GM18508 (cell line): Measurements from ENCODE around the gene ASPN.

ENCODE experiments used
- ATAC-seq: cut with Tn5 transposase; IDR thresholded peaks from one replicate; pipeline ENCODE4 v1.9.1; 2021; ENCODE audit warnings: moderate number of reproducible peaks; ENCODE audit not compliant: insufficient read depth, unreplicated experiment

ASPN gene

DNA sequence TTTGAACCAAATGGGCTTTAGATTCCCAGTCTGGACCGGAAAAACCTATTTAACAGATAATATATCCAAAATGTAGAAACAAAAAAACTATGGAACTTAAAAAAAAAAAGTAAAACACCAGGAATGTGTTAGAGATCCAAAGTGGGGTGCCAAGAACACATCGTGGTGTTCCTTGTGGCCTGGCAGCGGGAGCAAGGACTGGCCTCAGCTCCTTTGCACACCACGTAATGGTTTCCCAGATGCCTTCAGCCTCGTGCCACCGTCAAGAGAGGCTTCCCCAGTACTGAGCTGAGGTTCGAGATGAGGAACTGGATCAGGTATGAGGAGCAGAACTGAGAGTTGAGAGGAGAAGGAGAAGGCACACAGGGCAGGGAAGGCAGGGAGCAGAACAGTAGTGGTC is 3.5 kb downstream of the ASPN start:
- no peak for ATAC-seq

DNA sequence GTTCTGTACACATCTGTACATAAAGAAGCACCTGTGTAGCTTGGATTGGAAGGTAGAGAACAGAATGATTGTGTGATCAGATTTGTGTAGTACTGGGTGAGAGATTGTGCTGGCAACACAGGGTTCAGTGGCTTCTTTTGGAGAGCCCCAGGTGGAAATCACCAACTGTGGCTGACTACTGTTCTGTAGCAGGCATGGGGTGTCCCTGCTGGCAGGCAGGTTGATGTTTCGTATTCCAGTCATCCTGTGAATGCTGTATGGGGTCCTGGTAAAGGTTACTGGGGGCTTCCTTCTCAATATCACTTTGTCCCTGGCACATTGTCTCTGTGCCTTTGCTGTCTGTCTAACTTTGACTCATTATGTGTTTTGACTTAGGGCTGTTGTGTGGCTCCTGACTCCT is 5.3 kb downstream of the ASPN start:
- no peak for ATAC-seq

DNA sequence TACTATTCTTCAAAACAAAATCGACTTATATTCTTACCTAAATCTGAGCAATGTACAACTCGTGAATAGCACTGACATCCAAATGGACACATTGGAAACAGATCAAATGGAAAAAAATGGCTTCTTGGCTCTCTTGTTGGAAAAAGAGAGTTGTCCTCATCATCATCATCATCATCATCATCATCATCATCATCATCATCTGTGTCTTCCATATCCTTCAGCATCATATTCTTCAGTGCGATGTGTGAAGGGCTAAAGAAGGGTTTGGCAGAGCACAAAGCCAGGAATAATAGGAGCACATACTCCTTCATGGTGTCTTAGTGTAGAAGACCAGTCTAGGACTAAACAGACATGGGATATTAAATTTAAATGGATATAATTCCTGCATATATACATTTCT is 7.7 kb downstream of the ASPN start:
- no peak for ATAC-seq

DNA sequence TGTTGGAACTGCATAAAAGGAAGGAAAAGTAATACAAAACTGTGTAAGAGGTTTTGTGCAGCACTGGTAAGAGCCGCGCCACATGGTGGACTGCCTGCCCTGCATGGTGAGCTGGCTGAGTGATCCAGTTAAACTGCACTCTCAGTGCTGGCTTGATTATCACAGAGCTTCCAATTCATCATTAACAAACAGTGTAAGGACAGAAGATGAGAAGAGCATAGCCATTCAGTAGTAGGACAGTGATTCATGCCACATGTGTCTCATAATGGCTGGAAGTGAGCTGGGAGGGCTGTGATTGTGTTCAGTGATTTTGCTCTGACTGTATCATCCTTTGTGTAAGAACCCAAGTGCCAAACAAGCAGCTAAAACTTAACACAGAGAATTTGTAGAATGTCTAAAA is 14.1 kb downstream of the ASPN start:
- no peak for ATAC-seq

DNA sequence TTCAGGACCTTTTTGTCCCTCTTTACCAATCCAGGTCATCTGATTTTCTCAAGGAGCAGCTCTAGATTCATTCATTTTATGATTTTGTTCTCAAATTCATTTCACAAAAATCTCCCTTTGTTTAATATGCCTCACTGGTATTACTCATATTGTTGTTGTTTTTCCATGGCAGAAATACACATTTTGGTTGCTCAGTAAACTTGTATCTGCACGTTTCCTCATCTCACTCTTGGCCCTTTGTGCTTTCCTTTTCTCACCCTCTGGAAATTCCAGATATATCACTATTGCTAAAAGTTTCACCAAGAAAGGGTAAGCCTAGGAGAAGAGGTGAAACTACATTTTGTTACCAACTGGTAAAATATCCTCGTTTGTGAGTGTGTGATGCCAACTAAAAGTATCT is 14.8 kb downstream of the ASPN start:
- no peak for ATAC-seq

DNA sequence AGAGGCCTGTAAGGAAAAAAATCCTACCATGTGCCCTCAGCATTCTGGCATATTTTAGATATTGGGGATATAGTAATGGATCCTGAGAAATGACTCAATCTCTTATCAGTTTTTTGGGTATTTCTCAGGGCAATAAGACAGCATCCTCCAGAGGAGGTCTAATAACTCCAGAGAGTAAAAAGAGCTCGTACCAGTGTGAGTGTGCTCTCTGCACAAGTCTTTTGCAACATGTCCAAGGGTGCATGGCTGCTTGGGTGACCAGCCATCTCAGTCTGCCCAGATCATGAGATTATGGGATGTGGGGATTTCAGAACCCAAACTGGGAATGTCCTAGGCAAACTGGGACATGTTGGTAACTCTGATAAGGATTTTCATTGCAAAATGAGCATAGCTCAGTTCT is 15.3 kb downstream of the ASPN start:
- no peak for ATAC-seq

DNA sequence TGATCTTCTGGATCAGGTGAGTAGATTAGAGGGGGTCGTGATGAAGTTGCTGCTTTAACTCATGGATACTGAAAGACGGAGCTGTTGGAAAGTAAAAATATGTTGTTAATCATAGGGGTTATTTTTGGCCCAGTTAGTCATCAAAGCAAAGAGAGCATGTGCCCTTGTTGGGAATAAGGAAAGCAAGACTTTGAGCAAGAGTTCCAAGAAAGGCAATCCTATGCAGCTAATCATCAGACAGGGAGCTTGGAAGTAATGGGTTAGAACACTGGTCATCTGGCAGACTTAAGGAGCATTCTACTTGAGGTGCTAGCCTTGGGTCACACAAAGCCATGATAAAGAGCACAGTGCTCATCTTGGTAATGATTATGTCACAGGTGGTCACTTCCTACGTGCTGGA is 18.3 kb downstream of the ASPN start:
- no peak for ATAC-seq

DNA sequence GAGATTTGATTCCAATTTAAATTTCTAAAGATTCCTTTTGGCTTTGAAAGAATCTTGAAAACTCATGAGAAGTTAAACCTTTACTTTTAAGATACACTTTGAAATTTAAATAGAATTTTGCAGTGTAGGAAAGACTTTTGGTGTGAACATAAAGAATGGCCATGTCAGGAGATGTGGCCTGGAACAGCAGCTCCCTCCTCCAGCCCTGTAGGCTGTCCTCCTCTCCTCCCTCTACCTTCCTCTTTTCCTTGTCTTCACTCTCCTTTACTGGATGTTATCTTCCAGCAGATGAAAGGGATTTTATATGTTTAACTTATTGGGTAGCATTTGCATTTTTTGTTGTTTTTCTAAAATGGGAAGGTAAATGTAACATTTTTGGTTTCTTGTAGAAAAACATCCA is 18.9 kb downstream of the ASPN start:
- ATAC-seq: no peak

DNA sequence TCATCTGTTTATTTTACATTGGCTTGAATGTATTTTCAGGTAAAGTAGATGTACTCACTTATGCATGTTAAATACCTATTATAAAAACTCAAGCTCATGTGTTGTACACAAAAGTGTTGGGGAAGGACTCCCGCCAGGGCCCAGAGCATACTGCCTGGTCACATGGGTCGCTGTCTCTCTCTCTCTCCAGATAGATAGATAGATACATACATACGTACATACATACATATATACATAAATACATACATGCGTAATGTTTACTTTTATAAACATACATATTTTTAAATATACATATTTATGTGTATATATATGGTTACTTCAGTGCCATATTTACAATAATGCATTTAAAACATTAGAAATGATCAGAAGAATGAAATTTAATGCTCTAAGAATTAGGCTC is 24.7 kb downstream of the ASPN start:
- no peak for ATAC-seq

DNA sequence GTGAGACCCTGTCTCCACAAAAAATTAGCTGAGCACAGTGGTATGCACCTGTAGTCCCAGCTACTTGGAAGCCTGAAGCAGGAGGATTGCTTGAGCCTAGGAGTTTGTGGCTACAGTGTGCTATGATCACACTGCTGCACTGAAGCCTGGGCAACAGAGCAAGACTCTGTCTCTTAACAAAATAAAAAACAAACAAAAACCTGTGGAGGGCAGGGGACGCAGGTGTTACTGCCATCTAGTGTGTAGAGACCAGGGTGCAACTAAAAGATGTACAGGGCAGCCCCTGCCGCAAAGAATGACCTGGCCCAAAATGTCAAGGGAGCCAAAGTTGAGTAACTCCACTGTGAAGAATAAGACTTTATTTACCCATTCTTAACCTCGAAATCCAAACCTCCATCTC is 27.1 kb downstream of the ASPN start:
- no peak for ATAC-seq

DNA sequence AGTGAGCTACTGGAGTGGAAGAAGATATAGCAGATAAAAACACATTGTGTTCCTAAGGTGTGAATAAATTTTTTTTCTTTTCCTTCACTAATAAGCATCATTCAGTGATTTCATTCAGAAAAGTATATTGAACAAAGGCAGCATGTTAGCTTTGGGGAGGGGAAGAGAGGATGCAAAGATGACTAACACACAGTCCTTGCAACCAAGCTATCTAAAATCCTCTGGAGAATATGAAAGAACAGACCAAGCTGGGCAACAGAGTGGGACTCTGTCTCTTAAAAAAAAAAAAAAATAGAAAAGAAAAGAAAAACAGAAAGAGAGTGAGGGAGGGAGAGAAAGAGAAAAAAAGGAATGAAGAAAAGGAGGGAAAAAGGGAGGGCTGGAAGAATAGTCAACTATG is 35.8 kb downstream of the ASPN start:
- no peak for ATAC-seq

DNA sequence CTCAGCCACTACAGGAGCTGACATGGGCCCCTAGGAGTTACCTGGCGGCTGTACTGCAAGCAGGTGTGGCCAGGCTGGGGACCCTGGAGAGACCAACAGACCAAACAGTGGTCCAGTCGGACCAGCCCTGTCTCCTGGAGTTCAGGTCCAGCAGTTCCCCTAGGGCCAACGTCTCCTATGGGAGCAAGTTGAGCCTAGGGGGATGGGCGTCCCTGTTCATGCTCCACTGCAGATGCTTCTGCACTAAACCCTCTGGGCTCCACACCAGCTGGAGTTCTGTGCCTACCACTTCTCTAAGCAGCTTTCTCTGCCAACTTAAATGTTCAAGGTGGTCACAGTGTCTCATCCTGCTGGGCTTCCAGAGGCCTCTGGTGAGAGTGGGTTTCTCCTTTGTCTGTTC is 37.5 kb downstream of the ASPN start:
- no peak for ATAC-seq

DNA sequence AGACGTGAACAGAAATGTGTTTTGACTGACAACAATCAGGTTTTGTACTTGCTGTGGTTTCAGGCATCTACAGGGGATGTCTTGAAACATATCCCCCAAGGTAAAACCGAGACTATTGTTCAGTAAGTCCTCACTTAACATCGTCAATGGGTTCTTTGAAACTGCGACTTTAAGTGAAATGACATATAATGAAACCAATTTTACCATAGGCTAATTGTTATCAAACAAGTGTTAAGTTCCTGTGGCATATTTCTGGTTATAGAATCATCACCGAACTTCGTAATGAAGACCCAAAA is 41.6 kb downstream of the ASPN start:
- ATAC-seq: no peak

DNA sequence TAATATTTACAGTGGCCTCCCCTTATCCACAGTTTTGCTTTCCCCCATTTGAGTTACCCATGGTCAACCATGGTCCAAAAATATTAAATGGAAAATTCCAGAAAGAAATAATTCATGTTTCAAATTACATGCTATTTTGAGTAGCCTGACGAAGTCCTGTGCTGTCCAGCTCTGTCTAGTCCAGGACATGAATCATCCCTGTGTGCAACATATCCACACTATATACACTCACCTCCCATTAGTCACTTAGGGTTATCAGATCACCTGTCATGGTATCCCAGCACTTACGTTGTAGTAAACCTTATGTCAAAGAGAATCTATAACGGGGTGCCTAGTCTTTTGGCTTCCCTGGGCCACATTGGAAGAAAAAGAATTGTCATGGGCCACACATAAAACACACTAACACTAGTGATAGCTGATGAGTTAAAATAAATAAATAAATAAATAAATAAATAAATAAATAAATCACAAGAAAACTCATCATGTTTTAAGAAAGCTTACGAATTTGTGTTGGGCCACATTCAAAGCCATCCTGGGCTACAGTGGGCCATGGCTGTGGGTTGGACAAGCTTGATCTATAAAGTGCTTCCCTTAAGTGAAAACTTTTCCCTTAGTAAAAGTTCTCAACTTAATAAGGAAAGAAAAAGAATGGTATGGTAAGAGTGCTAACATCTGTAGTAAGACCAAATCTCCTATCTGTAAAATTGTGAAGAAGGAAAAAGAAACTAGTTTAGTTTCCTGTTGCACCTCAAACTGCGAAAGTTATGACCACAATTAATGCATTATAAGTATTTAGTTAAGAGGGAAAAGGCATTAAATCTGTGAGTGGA is 42.2 kb downstream of the ASPN start:
- no peak for ATAC-seq

DNA sequence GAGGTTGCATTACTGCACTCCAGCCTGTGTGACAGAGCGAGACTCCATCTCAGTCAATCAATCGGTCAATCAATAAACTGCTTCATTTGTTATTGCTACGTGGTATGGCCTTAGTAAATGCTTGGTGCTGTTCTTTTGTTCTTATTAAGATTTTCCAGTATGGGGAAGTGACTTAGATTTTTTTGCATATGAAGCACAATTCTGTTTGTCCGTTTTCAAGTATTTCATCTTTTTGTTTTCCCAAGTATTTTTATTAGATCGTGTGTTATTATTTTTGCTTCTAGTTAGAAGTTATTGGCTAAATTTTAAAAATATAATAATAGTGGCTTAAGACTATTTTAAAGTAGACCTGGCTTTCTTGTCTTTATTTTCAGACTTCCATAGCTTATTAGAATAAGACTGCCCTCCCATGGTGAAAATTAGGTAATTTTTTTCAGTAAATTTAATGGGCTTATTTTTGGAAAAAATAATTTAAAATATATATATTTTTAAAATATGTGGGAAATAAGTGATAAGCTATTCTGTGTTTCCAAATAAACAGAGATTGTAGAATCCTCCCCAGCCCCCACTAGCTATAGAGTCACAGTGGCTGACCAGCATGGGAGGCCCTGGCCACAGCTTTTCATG is 43.3 kb downstream of the ASPN start:
- ATAC-seq: no peak

DNA sequence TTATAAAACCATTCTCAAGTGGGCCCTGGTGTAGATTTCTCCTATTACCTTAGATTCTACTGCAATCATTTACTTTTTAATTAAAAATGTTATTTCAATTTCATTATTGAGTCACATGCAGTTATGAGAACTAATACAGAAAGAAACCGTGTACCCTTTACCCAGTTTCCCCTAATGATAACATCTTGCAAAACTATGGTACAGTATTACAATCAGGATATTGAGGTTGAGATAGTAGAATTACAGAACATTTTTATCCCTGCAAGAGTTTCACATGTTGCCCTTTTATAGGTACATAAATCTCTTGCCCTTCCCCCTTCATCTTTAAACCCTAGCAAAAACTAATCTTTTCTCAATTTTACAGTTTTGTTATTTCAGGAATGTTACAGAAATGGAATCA is 47.0 kb downstream of the ASPN start:
- no peak for ATAC-seq

DNA sequence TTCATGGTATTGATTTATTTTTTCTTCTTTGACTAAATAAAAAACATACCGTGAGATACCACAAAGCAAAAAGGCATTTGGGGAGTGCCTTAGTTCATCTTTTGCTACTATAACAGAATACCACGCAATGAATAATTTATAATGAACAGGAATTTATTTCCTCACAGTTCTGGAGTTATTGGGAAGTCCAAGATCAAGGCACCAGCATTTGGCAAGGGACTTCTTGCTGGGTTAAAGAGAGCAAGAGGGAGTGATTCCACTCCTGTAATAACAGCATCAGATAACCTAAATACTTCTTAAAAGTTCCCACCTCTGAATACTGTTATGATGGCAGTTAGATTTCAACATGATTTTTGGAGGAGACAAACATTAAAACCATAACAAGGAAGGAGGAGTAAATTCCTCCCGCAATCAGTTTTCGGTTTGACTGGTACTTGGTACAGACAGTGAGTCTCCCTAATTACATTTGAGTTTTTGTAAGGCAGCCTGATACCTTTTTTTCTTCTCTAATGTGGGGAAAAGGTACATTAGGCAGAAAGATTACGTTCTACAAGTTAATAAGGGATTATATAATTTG is 49.2 kb downstream of the ASPN start:
- no peak for ATAC-seq

DNA sequence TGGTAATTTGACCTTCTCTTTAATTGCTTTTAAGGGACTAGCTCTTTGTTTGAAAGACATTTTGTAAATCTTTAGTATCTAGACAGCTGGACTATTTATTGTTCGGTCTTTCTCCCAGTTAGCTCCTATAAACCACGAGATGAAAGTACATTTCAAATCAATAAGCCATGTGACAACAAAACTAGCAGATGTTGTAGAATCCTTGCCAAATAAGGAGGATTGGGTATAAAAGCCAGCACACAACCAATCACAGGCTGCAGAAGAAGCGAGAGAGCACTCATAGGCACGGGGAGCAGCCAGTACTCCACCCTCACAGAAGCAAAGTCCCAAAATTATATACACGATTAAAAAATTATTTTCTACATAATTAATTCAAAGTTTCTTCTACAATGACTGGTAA is 50.0 kb downstream of the ASPN start:
- no peak for ATAC-seq

DNA sequence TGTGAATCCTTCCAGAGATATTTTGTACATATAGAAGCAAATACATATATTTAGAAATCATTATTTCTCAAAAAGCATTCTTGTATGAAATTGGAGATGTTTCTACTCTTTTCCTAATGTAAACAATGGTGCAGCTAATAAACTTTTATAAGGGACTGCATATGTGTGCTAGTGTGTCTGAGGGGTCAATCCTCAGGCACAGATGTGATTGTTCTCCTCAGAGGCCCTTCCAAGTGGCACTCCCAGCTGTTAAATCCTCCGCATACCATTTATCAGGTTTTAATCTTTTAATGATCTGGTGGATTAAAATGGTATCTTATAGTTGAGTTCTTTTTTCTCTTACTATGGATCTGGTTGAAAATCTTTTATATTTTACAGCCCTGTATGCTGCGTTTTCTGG is 52.5 kb downstream of the ASPN start:
- no peak for ATAC-seq

DNA sequence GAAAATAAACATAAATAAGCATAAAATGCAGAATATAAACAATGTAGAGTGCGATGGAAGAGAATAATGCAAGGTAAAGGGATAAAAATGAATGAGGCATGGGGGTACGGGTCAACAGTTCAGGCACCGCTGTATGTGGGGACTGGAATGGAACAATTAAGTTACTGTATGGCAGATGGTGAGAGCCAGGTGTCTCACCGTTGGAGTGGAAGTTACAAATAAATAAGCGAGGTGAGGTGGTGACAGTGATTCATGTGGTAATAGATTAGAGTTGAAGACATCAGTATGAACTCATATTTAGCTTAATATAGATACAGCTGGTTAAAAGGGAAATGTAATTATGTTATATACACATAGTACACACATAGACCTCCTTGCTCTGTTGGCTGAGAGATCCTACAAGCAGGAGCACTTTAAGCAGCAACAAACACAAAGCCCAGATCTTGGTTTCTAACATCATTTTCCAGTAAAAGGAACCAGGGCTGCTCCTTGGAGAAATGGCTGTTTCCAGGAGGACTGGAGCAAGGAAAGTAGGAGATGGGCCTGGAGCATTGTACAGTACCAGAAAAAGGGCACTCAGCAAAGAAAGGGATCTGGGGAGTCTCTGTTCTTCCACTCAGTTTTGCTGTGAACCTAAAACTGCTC is 55.7 kb downstream of the ASPN start:
- no peak for ATAC-seq

DNA sequence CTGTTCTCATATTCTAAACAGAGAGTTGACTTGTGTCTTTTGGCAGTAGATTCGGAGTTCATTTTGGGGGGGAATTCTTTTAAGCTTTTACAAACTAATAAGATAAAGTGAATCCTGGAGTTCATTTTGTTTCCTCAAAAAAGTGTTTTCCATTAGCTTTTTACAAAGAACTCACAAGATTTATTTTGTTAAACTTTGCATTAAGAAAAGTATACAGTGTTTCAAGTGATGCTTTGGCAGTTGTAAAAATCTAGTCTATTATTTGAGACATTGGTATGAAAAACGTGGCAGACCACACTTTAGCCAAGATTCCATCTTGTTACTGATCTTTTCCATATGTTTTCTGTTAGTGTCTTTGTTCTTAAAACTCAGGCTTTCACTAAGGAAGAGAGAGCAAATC is 56.8 kb downstream of the ASPN start:
- ATAC-seq: no peak

DNA sequence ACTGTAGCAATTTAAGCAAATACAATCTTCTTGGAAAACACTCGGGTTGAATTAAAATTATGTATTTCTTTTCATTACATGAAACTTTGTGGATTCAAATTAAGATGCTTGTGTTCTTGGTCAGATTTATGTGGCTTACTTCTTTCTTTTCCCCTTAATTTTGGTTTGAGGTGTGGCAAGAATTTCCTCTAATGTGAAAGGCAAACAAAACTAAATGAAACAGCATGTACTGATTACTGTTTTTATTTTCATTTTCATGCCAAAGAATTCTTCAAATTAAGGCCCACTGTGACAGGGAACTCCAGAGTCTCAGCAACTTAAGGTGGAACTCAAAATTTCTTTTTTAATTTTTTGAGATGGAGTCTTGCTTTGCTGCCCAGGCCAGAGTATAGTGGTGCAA is 58.0 kb downstream of the ASPN start, which contains the start of gene OMD:
Gene OMD, minus strand, starts transcription at position 132 of the 400 bp plus-strand sequence. CDS start 6,913 bp downstream, outside the sequence.
- ATAC-seq: no peak
